ENCODE results near the gene NUDT3.

NUDT3 gene

GRCh38 chr6:34317882-34318498 is 74.5 kb downstream of the NUDT3 start:
- DNase-seq = no peak

DNA sequence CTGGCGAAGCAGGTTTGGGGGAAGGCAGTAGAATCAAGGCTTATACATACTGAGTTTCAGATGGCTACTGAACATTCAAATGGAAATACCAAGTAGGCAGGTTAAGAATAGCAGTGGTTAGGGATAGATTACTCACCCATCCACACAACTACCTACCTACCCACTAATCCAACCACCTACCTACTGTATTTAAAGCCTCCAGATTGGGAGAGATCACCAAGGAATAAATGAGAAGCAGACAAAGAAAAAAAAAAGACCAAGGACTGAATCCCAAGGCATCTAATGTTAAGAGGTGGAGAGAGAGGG is 75.3 kb downstream of the NUDT3 start:
- DNase-seq = no peak

- DNase-seq = no peak
Observed at GRCh38 chr6:34316431-34317171, 75.9 kb downstream of the NUDT3 start.

DNA sequence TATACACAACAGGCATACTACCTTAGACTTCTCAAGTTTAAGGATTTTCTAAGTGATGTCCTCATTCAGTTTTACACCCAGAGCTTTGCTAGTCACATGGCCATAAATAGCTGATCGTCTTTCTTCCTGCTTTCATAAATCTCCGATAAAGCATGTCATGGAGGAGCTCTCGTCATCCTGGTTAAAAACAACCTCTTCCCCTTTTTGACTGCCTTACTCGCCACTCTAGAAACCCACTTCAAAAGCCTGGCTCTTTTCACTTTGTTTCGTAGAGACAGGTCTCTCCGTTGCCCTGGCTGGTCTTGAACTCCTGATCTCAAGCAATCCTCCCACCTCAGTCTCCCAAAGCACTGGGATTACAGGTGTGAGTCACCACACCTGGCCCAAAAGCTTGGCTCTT is 76.7 kb downstream of the NUDT3 start:
- DNase-seq = no peak

- DNase-seq = no peak
Observed at GRCh38 chr6:34315256-34315655, 77.2 kb downstream of the NUDT3 start.

DNA sequence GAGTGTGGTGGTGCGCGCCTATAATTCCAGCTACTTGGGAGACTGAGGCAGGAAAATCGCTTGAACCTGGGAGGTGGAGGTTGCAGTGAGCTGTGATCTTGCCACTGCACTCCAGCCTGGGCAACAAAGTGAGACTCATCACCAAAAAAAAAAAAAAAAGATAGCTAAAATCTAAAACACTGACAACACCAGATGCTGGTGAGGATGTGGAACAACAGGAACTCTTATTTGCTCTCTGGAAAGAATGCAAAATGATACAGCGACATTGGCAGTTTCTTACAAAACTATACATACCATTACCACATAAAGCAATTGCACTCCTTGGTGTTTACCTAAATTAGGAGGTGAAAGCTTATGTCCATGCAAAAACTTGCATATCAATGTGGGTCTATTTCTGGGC is 80.2 kb downstream of the NUDT3 start:
- DNase-seq = no peak

GRCh38 chr6:34310817-34311216 is 81.7 kb downstream of the NUDT3 start:
- no peak for DNase-seq

DNA sequence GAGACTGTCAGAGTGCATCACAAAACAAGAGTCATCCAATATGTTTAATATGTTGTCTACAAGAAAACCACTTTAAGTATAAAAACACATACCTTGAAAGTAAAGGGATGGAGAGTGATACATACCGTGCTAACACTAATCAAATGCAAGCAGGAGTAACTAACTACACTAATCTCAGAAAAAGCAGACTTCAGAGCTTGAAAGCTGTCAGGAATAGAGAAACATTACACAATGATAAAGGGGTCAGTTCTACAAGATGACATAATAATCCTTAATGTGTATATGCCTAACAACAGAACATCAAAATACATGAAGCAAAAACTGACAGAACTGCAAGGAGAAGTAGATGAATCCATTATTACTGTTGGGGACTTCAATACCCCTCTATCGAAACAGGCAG is 84.0 kb downstream of the NUDT3 start:
- DNase-seq = no peak

DNA sequence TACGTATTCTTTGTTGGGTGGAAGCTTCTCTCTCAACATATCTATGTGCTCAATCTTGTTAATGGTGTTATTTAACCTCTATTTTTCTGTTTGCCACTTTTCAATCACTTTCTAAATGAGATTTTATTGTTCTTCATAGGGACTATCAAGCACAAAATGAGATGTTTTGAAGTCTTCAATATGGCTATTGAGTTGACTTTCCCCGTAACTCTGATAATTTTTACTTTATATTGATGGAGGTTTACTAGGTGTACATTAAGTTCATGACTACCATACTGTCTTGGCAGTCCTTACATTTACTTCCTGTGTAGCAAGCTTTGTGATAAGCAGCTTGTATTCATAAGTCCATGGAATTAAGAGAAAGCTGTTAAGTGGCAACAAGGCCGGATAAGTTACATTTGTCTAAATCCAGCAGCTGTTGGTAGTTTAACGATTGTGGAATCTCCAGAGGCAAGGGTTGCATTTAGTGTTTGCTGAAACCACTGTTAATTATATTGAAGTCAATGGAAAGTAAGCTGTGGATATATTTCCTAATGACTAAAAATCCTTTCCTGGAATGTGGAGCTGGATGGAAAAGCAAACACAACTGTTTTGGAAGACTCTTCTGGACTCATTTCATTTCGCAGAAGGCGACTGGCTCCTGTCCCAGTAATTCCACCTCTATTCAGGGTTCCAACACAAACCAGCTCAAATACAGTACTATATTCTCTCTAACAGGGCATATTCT is 86.3 kb downstream of the NUDT3 start:
- peak; percentile 27 for DNase-seq

DNA sequence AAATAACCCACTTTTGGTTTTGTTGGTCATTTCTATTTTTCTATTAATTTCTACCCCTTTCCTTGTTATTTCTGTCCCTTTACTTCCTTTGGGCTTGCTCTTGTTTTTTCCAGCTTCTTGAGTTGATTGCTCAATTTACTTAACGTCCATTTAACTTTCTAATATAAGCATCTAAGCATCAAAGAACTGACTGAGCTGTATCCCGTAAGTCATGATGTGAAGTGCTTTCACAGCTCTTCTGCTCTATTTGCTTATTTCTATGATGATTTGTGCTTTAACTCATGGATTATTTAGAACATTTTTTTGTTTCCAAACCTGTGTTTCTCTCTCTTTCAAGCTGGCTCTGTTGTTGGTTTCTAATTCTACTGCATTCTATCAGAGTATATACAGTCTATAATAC is 87.0 kb downstream of the NUDT3 start:
- DNase-seq = no peak

DNA sequence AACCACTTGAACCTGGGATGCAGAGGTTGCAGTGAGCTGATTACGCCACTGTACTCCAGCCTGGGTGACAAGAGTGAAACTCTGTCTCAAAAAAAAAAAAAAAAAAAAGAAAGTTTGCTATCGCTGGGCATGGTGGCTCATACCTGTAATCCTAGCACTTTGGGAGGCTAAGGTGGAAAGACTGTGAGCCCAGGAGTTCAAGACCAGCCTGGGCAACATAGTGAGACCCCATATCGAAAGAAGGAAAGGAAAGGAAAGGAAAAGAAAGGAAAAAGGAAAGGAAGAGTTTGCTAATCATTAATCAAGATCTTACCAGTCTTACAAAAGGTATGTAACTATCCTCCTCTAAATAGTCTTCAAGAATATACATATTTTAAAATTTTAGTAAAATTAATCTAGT is 88.3 kb downstream of the NUDT3 start:
- DNase-seq = no peak

- no peak for DNase-seq
Observed at GRCh38 chr6:34302929-34303328, 89.5 kb downstream of the NUDT3 start.

DNA sequence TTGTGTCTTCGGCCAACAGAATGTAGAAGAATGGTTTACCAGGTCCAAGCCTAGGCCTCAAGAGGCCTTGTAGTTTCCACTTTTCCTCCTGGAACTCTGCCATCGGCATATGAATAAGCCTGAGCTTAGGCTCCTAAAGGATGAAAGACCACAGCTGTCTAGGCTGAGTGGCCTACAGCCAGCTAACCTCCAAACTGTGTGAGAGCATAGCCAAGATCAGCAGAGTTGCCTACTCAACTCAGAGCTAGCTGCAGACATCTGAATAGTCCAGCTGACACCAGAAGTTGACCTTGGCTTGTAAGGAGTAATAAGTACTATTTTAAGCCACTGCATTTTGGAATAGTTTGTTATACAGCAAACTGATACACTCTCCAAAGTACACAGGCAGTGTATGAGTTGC is 91.1 kb downstream of the NUDT3 start:
- peak; percentile 39 for DNase-seq

- DNase-seq = no peak
Observed at GRCh38 chr6:34300332-34300751, 92.1 kb downstream of the NUDT3 start.

GRCh38 chr6:34298941-34299340 is 93.5 kb downstream of the NUDT3 start:
- no peak for DNase-seq

DNA sequence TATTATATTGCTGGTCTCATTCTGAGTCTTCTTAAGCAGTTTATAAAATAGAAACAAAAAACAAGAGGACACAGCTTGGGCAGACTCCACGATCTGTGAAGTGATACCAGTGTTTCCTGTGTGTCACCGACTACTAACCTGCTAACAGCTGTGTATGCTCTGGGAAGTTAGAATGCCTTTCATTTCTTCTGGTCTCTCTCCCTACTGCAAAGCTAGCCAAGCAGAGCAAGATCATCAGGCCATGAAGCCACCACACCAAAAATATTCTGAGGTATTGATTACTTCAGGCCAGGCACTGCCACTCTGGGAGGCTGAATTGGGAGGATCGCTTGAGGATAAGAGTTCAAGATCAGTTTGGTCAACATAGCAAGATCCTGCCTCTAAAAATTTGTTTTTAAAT is 96.7 kb downstream of the NUDT3 start:
- no peak for DNase-seq

DNA sequence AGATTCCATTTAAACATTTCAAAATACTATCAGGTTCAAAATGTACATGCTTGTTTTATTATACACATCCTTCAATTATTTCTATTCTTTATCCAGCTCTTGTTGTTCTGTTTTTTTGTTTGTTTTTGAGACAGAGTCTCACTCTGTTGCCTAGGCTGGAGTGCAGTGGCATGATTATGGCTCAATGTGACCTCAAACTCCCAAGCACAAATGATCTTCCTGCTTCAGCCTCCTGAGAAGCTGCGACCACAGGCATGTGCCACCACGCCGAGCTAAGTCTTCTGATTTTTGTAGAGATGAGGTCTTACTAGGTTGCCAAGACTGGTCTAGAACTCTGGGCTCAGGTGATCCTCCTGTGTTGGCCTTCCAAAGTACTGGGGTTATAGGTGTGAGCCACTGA is 99.5 kb downstream of the NUDT3 start:
- DNase-seq = no peak

DNA sequence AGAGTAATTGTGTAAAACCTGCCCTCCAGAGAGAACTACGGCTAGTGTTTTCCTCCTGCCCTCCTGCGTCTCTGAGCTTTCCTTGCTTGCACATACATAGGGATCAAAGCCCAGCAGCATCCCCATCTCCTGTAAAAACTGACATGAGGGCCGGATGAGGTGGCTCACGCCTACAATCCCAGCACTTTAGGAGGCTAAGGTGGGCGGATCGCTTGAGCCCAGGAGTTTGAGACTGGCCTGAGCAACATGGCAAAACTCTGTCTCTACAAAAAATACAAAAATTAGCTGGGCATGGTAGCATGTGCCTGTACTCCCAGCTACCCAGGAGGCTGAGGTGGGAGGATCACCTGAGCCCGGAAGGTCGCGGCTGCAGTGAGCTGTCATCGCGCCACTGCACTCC is 103.3 kb downstream of the NUDT3 start:
- DNase-seq = no peak

DNA sequence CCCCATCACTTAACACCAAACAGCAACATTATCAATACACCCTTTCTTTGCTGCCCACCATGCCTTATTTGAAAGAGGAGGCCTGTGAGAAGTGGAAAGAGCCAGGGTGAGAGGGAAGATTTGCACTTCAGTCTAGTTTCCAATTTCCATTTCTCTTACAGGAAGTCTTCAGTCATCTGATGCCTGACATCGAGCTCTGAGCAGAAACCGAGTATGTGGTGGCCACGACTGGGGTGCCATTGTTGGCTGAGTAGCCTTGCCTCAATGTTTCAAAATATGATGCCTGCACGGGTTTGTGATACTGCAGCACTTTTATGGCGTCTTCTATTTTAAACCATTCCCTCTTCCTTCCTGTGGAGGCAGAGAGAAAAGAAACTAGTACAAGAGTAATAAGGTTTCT is 103.9 kb downstream of the NUDT3 start:
- DNase-seq = no peak

GRCh38 chr6:34285448-34286164 is 106.9 kb downstream of the NUDT3 start:
- DNase-seq = no peak

- peak; percentile 66 for DNase-seq
Observed at GRCh38 chr6:34284563-34285447, 107.7 kb downstream of the NUDT3 start.

DNA sequence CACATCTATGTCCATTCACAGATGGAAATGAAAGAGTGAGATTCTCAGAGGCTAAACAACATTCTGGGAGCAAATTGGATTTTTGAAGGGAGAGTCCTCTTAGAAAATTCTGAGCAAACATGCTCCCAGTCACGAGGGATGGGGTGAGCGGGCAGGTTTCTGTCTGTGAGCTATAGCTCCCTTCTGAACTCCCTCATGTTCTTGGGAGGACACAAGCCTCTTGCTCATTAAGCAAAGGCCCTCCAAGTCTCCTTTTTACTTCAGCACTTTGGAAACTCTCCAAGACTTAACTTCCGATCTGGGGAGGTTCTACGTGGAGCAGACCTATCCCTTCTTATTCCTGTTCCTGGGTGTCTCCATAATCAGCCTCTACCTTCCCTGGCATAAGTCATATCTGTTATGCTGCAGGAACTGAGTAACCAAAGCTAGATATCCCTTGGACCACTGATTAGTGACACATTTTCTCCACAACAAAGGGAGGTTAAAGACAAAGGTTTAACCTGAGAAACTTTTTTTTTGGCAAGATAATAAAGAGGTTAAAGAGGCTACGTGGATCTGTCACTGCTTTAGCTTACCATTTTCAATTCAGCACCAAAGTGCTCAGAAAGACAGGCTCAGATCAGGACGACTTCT is 110.7 kb downstream of the NUDT3 start:
- no peak for DNase-seq
